Endothelial cell of umbilical vein (primary cell): Measurements from ENCODE around the gene TMEM151A.

ENCODE experiments used
- EZH2 ChIP-seq: IDR thresholded peaks from 2 replicates; pipeline ENCODE4 v1.6.1; 2012; ENCODE audit warnings: borderline replicate concordance, low read depth, mild to moderate bottlenecking, moderate library complexity, low read length, inconsistent platforms; ENCODE audit not compliant: severe bottlenecking
- FOS ChIP-seq: IDR thresholded peaks from 2 replicates; pipeline ENCODE4 v1.6.1; 2011; ENCODE audit warnings: mild to moderate bottlenecking, low read length, moderate library complexity, borderline replicate concordance; ENCODE audit not compliant: insufficient read depth
- GATA2 ChIP-seq: IDR thresholded peaks from 2 replicates; pipeline ENCODE4 v1.7.0; 2011; ENCODE audit warnings: low read depth, mild to moderate bottlenecking, moderate library complexity, mixed read lengths, low read length; ENCODE audit not compliant: insufficient read length, insufficient read depth
- JUN ChIP-seq: IDR thresholded peaks from 2 replicates; pipeline ENCODE4 v1.6.1; 2011; ENCODE audit warnings: borderline replicate concordance, low read depth; ENCODE audit not compliant: insufficient read length, insufficient read depth
- MAX ChIP-seq: IDR thresholded peaks from 2 replicates; pipeline ENCODE4 v1.6.1; 2011; ENCODE audit not compliant: insufficient read depth, insufficient read length
- MYC ChIP-seq: IDR thresholded peaks from one replicate; pipeline ENCODE4 v1.6.1; 2011; ENCODE audit warnings: mild to moderate bottlenecking, low read depth, low read length
- POLR2A ChIP-seq: IDR thresholded peaks from 2 replicates; pipeline ENCODE4 v1.6.1; 2012; ENCODE audit warnings: low read depth, mild to moderate bottlenecking, control low read depth, low read length
- POLR2AphosphoS5 ChIP-seq: IDR thresholded peaks from 2 replicates; pipeline ENCODE4 v1.6.1; 2012; ENCODE audit warnings: low read depth, mild to moderate bottlenecking, control low read depth, low read length, moderate library complexity; ENCODE audit not compliant: insufficient read depth
- TF ChIP-seq, protein P1 (sequence below), 2 donors: IDR thresholded peaks; 1 replicate in 1 of 2; 2 replicates in 1 of 2; pipeline ENCODE4 v1.5.1; 2011; ENCODE audit warnings: low read length in 2 of 2, mild to moderate bottlenecking in 2 of 2, moderate library complexity in 2 of 2, control low read depth in 1 of 2, inconsistent platforms in 1 of 2, low read depth in 1 of 2; ENCODE audit not compliant: insufficient read depth in 1 of 2; ENCODE audit errors: extremely low read depth in 1 of 2

GRCh38 chr11:66331542-66332370 lies 40.1 kb downstream of the TMEM151A start:
- TF ChIP-seq, protein P1, sequence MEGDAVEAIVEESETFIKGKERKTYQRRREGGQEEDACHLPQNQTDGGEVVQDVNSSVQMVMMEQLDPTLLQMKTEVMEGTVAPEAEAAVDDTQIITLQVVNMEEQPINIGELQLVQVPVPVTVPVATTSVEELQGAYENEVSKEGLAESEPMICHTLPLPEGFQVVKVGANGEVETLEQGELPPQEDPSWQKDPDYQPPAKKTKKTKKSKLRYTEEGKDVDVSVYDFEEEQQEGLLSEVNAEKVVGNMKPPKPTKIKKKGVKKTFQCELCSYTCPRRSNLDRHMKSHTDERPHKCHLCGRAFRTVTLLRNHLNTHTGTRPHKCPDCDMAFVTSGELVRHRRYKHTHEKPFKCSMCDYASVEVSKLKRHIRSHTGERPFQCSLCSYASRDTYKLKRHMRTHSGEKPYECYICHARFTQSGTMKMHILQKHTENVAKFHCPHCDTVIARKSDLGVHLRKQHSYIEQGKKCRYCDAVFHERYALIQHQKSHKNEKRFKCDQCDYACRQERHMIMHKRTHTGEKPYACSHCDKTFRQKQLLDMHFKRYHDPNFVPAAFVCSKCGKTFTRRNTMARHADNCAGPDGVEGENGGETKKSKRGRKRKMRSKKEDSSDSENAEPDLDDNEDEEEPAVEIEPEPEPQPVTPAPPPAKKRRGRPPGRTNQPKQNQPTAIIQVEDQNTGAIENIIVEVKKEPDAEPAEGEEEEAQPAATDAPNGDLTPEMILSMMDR (IDR thresholded peaks at IDR 0.05; ENCODE audit: extremely low read depth in 1 of 2, insufficient read depth in 1 of 2, low read depth in 1 of 2, low read length in 2 of 2), result no peak
- no peak for TF ChIP-seq EZH2
- TF ChIP-seq JUN, result no peak
- no peak for TF ChIP-seq POLR2A
- TF ChIP-seq GATA2, result no peak
- TF ChIP-seq MYC, result no peak
- TF ChIP-seq MAX, result no peak
- no peak for TF ChIP-seq POLR2AphosphoS5
- TF ChIP-seq FOS, result no peak
